GM10248 (cell line): ENCODE results near the gene UBE2D2.
A peak's percentile ranks its signal among the peaks of the same experiment; 100 is the strongest.

ENCODE experiments used
- CTCF ChIA-PET: fragments of 300-600 bp; sonication (Branson Sonifier 250); formaldehyde crosslinking; extraction: SDS; loops from one replicate; lab custom pipeline; 2021; ENCODE audit warnings: antibody characterized with exemption; lab: Yijun Ruan, JAX
- POLR2A ChIA-PET: fragments of 350-650 bp; sonication (Branson Sonifier 250); formaldehyde crosslinking; extraction: SDS; loops from one replicate; lab custom pipeline; 2020; ENCODE audit warnings: antibody characterized with exemption; lab: Yijun Ruan, JAX
- DNase-seq: peaks from one replicate; pipeline ENCODE4 v3.0.0; 2012; ENCODE audit errors: extremely low spot score
- TF ChIP-seq, protein P1 (sequence below): IDR thresholded peaks from 2 replicates; pipeline ENCODE4 v1.5.1; 2012; ENCODE audit warnings: mild to moderate bottlenecking, low read depth; ENCODE audit errors: extremely low read depth, missing control alignments, control extremely low read depth

The UBE2D2 gene

GRCh38 chr5:139560752-139561654 is at the start of gene UBE2D2:
TSS of gene UBE2D2 (plus strand) at chr5:139561339. CDS start at chr5:139561792, 453 bp downstream.
- peak; percentile 96 for DNase-seq
- CTCF ChIA-PET = interaction anchor here (1.0 to 8.1 kb wide), 11 partner anchors 9 to 157 kb away, joined by 3 to 63 read pairs (median 3); partner anchors contain the start of gene SPATA24
- POLR2A ChIA-PET = interaction anchor here (0.6 to 2.3 kb wide), 9 partner anchors 9 to 171 kb away, joined by 3 to 14 read pairs (median 4); no protein-coding TSS in a partner anchor
- TF ChIP-seq, protein P1, sequence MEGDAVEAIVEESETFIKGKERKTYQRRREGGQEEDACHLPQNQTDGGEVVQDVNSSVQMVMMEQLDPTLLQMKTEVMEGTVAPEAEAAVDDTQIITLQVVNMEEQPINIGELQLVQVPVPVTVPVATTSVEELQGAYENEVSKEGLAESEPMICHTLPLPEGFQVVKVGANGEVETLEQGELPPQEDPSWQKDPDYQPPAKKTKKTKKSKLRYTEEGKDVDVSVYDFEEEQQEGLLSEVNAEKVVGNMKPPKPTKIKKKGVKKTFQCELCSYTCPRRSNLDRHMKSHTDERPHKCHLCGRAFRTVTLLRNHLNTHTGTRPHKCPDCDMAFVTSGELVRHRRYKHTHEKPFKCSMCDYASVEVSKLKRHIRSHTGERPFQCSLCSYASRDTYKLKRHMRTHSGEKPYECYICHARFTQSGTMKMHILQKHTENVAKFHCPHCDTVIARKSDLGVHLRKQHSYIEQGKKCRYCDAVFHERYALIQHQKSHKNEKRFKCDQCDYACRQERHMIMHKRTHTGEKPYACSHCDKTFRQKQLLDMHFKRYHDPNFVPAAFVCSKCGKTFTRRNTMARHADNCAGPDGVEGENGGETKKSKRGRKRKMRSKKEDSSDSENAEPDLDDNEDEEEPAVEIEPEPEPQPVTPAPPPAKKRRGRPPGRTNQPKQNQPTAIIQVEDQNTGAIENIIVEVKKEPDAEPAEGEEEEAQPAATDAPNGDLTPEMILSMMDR = no peak

DNA sequence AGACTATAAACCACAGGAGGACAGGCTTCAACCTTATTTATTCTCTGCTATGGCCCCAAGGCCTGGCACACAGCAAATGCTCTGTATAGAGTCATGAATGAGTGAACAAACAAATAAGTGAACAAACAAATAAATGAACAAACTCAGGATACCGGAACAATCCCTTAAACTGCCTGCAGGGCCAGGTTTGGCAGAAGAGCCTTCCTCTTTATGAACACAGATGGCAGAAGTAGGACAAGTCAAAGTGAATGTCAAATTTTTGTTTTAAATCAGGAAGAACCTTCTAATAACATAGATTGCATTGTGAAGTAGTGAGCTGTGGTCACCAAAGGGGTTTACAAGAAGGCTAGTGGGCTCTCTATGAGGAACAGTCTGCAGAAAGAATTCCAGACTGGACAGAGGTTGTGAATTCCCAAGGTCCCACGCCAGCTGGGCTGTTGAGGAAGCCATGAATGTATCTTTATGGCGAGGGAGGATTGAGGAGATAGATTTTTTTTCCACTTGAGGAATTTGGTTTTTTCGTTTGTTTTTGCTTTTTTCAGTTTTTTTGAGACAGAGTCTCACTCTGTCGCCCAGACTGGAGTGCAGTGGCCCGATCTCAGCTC is 48.3 kb upstream of the UBE2D2 start:
- POLR2A ChIA-PET = interaction anchor here (1.0 kb wide), 1 partner anchor 50 kb away, joined by 3 read pairs; no protein-coding TSS in a partner anchor
- no peak for DNase-seq
- CTCF ChIA-PET = interaction anchor here (0.7 to 18.6 kb wide), 37 partner anchors 9 to 240 kb away, joined by 3 to 504 read pairs (median 8); partner anchors contain the start of genes DNAJC18, ECSCR, SMIM33 and STING1
- TF ChIP-seq, protein P1 = no peak

GRCh38 chr5:139513434-139513833 is 47.7 kb upstream of the UBE2D2 start:
- ChIA-PET POLR2A (interaction anchor here (1.0 kb wide), 1 partner anchor 49 kb away, joined by 3 read pairs; no protein-coding TSS in a partner anchor), CTCF (interaction anchor here (0.7 to 18.6 kb wide), 39 partner anchors 10 to 240 kb away, joined by 3 to 504 read pairs (median 6); partner anchors contain the start of genes DNAJC18, ECSCR, SMIM33 and STING1)
- TF ChIP-seq, protein P1 = peak; percentile 90
- peak; percentile 71 for DNase-seq

- ChIA-PET CTCF (interaction anchor here (0.6 to 18.6 kb wide), 38 partner anchors 10 to 252 kb away, joined by 3 to 504 read pairs (median 7); partner anchors contain the start of genes DNAJC18, ECSCR, SMIM33 and STING1), POLR2A (interaction anchor here (1.0 kb wide), 1 partner anchor 49 kb away, joined by 3 read pairs; no protein-coding TSS in a partner anchor)
- DNase-seq = no peak
- TF ChIP-seq, protein P1 = no peak
These were observed 47.2 kb upstream of the UBE2D2 start for GRCh38 chr5:139513852-139514485.

DNA sequence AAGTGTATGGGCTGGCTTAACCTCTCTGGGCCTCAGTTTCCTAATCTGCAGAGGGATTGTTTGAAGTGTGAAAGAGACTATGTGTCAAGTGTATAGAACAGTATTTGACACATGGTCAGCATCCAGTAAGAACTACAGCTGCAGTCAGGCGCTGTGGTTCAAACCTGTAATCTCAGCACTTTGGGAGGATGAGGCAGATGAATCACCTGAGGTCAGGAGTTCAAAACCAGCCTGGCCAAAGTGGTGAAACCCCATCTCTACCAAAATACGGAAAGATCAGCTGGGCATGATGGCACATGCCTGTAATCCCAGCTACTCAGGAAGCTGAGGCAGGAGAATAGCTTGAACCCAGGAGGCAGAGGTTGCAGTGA is 46.7 kb upstream of the UBE2D2 start:
- no peak for DNase-seq
- TF ChIP-seq, protein P1 = no peak
- POLR2A ChIA-PET = no interaction called here
- CTCF ChIA-PET = interaction anchor here (0.6 to 18.6 kb wide), 29 partner anchors 9 to 252 kb away, joined by 3 to 504 read pairs (median 10); partner anchors contain the start of genes DNAJC18, ECSCR, SMIM33 and STING1
